ENCODE data around the gene TGFBR2.

TGFBR2 gene

DNA sequence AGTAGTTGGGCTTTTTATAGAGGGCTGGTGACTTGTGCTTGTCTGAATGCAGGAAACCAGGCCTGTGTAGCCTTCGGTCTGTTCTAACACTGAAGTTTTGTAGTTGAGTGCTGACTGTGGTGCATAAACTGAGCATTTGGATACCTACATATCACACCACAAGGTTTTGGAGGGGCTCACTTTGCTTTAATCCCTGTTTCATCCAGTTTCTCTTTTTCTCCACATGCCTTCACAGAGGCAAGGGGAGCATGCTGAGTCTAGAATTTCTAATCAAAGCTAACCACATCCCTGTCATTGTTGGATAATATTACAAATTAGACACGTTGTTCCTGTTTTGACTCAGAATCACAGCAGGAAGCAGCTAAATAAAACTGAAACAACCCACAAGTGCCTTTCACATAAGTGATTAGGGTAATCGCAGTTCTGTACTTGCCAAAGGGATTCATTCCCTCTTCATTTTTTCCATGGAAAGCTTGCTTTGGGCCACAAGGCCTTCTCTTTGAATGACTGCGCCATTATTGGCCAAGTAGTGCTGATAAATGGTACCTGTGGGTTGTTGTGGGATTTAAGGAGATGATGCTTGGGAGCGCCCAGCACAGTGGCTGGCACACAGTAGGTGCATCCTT lies 48.9 kb downstream of the TGFBR2 start:
- no peak overlapping the region for H3K9ac ChIP-seq (ENCODE audit: low read length)
- H3K4ac ChIP-seq (ENCODE audit: low read depth, low read length), result no peak overlapping the region
- H4K91ac ChIP-seq (ENCODE audit: low read depth, low read length), result no peak overlapping the region
- no peak overlapping the region for H2BK12ac ChIP-seq (ENCODE audit: low read length)
- no peak overlapping the region for H3K27ac ChIP-seq (ENCODE audit: low read depth, low read length)
- DNase-seq, result peak in 1 of 2 donors; percentile 7
- no peak overlapping the region for H4K8ac ChIP-seq (ENCODE audit: low read depth, low read length)
- H2BK120ac ChIP-seq (ENCODE audit: insufficient read depth, low read length, poor library complexity), result no peak overlapping the region
- H3K27me3 ChIP-seq (ENCODE audit: insufficient read depth, low read length), result no peaks in the 10 kb centered on the region
- H2BK5ac ChIP-seq (ENCODE audit: low read depth, low read length, poor library complexity), result no peak overlapping the region
- H2AFZ ChIP-seq (ENCODE audit: insufficient read depth, low read length, poor library complexity), result no peak overlapping the region
- H3K23ac ChIP-seq (ENCODE audit: low read length), result no peak overlapping the region
- H3K36me3 ChIP-seq (ENCODE audit: control insufficient read depth in 1 of 2, insufficient read depth in 2 of 2, low read length in 2 of 2), result peaks cover 10 to 31% of the 10 kb centered on the region in 2 experiments
- H4K12ac ChIP-seq (ENCODE audit: low read depth, low read length), result no peak overlapping the region
- H3K4me3 ChIP-seq (ENCODE audit: low read depth, low read length), result no peak overlapping the region
- peaks cover 11 to 19% of the 10 kb centered on the region in 2 experiments for H3K4me1 ChIP-seq (ENCODE audit: control insufficient read depth in 1 of 2, insufficient read depth in 2 of 2, low read length in 2 of 2)
- WGBS (ENCODE audit: extremely low coverage, insufficient coverage, insufficient read length), result no CpG with 5 or more reads among the region's 5 CpGs
- H3K79me1 ChIP-seq (ENCODE audit: low read length), result peaks cover 13% of the 10 kb centered on the region
- H3K14ac ChIP-seq (ENCODE audit: low read length), result no peak overlapping the region
- no peaks in the 10 kb centered on the region for H3K9me3 ChIP-seq (ENCODE audit: insufficient read depth, low read depth, low read length)
- no peak overlapping the region for H3K18ac ChIP-seq (ENCODE audit: low read length)
- no peak overlapping the region for H3K4me2 ChIP-seq (ENCODE audit: low read length)
- no peak overlapping the region for H2AK5ac ChIP-seq (ENCODE audit: low read length)
- peaks cover 2% of the 10 kb centered on the region for H3K79me2 ChIP-seq (ENCODE audit: control insufficient read depth, insufficient read depth, low read length, poor library complexity)

DNA sequence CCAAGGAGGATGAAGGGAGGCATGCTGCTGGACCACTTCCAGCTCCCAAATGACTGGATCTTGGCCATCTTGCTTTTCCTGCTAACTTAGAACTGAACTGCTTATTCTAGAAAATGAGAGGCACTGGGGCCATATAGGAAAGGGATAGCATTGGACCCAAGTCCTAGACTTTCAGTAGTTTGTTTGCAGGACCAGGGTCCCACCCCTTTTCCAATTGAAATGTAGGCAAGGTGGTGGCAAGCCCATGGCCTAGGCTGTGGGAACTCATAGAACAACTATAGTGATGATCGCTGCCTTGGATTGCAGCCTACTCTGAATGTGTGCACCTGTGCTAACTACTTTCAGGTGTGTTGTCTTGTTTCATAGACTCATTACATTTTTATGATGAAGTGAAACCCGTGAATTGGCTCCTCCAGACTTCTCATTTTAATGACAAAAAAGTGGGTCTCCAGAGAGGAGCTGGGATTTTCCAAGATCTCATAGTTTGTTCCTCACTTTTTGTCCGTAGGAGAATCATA lies 50.3 kb downstream of the TGFBR2 start:
- Histone ChIP-seq H3K27me3 (ENCODE audit: insufficient read depth, low read length) (no peaks in the 10 kb centered on the region), H3K14ac (ENCODE audit: low read length) (no peak overlapping the region), H3K18ac (ENCODE audit: low read length) (no peak overlapping the region), H3K23ac (ENCODE audit: low read length) (no peak overlapping the region), H3K4ac (ENCODE audit: low read depth, low read length) (no peak overlapping the region), H2BK5ac (ENCODE audit: low read depth, low read length, poor library complexity) (no peak overlapping the region), H3K79me1 (ENCODE audit: low read length) (peaks cover 15% of the 10 kb centered on the region), H3K27ac (ENCODE audit: low read depth, low read length) (no peak overlapping the region), H2AFZ (ENCODE audit: insufficient read depth, low read length, poor library complexity) (no peak overlapping the region), H4K91ac (ENCODE audit: low read depth, low read length) (no peak overlapping the region), H3K4me3 (ENCODE audit: low read depth, low read length) (no peak overlapping the region), H3K9ac (ENCODE audit: low read length) (no peak overlapping the region), H3K4me2 (ENCODE audit: low read length) (no peak overlapping the region), H3K4me1 (ENCODE audit: control insufficient read depth in 1 of 2, insufficient read depth in 2 of 2, low read length in 2 of 2) (peaks cover 11 to 19% of the 10 kb centered on the region in 2 experiments), H2AK5ac (ENCODE audit: low read length) (no peak overlapping the region), H4K12ac (ENCODE audit: low read depth, low read length) (no peak overlapping the region), H2BK12ac (ENCODE audit: low read length) (no peak overlapping the region), H3K79me2 (ENCODE audit: control insufficient read depth, insufficient read depth, low read length, poor library complexity) (peaks cover 2% of the 10 kb centered on the region), H2BK120ac (ENCODE audit: insufficient read depth, low read length, poor library complexity) (no peak overlapping the region), H4K8ac (ENCODE audit: low read depth, low read length) (no peak overlapping the region), H3K9me3 (ENCODE audit: insufficient read depth, low read depth, low read length) (no peaks in the 10 kb centered on the region), H3K36me3 (ENCODE audit: control insufficient read depth in 1 of 2, insufficient read depth in 2 of 2, low read length in 2 of 2) (peaks cover 10 to 27% of the 10 kb centered on the region in 2 experiments)
- DNase-seq, result no peak
- no CpG with 5 or more reads among the region's 3 CpGs for WGBS (ENCODE audit: extremely low coverage, insufficient coverage, insufficient read length)

DNA sequence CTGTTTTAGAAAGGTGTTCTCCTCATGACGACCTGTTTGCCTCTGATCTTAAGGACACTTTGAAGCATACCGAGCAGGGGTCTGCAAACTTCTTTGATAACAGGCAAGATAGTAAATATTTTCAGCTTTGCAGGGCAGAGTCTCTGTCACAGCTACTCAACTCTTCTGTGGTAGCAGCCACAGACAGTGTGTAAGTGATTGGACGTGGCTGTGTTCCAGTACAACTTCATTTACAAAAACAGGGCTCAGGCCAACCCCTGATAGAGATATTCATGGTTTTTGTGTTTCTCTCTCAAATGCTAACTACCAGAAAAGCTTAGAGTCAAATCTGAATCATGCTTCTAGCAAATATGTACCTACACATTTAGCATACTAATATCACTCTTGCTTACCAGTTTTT lies 51.5 kb downstream of the TGFBR2 start:
- Histone ChIP-seq H3K4me1 (ENCODE audit: control insufficient read depth in 1 of 2, insufficient read depth in 2 of 2, low read length in 2 of 2) (peaks cover 11 to 19% of the 10 kb centered on the region in 2 experiments), H3K36me3 (ENCODE audit: control insufficient read depth in 1 of 2, insufficient read depth in 2 of 2, low read length in 2 of 2) (peaks cover 8 to 23% of the 10 kb centered on the region in 2 experiments), H4K91ac (ENCODE audit: low read depth, low read length) (no peak overlapping the region), H3K4me2 (ENCODE audit: low read length) (no peak overlapping the region), H2BK120ac (ENCODE audit: insufficient read depth, low read length, poor library complexity) (no peak overlapping the region), H4K8ac (ENCODE audit: low read depth, low read length) (no peak overlapping the region), H2BK12ac (ENCODE audit: low read length) (no peak overlapping the region), H3K4ac (ENCODE audit: low read depth, low read length) (no peak overlapping the region), H3K9ac (ENCODE audit: low read length) (no peak overlapping the region), H3K4me3 (ENCODE audit: low read depth, low read length) (no peak overlapping the region), H2AK5ac (ENCODE audit: low read length) (no peak overlapping the region), H3K18ac (ENCODE audit: low read length) (no peak overlapping the region), H4K12ac (ENCODE audit: low read depth, low read length) (no peak overlapping the region), H3K14ac (ENCODE audit: low read length) (no peak overlapping the region), H3K27me3 (ENCODE audit: insufficient read depth, low read length) (no peaks in the 10 kb centered on the region), H3K27ac (ENCODE audit: low read depth, low read length) (peak overlapping the region; percentile 96), H3K9me3 (ENCODE audit: insufficient read depth, low read depth, low read length) (no peaks in the 10 kb centered on the region), H3K23ac (ENCODE audit: low read length) (no peak overlapping the region), H2BK5ac (ENCODE audit: low read depth, low read length, poor library complexity) (no peak overlapping the region), H3K79me2 (ENCODE audit: control insufficient read depth, insufficient read depth, low read length, poor library complexity) (peaks cover 2% of the 10 kb centered on the region), H3K79me1 (ENCODE audit: low read length) (peaks cover 15% of the 10 kb centered on the region), H2AFZ (ENCODE audit: insufficient read depth, low read length, poor library complexity) (no peak overlapping the region)
- no peak for DNase-seq
- no CpG with 5 or more reads among the region's 3 CpGs for WGBS (ENCODE audit: extremely low coverage, insufficient coverage, insufficient read length)

DNA sequence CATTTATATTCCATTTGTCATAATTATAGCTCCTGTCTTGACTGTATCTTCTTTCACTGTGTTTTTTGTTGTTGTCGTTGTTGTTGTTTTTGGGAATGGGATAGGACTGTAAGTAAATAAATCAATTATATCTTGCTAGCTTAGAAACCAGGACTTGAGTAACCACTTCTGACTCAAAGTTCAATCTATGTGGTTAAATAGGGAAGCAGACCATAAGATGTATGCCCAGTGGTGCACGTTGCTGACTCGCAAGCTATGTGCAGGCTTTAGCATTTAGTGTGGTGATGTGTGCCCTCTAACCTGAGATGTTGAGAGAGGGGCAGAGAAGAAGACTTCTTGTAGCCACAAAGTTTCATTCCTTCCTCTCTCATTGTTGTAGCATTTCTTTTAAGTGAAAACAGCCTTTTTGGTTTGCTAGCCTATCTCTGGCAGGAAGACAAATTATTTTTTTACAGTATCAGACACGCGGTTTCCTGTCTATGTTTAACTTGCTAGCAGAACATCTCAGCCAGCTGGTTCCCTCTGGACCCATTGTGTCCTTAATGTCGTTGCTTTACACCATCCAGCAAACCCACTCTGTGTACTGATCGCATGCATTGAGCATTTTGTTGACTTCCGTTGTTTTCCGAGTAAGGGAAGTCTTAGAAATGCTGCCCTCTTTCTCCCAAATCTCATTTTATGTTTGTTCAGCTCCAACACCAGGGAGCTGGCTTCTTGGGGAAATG lies 52.1 kb downstream of the TGFBR2 start:
- peak overlapping the region; percentile 78 for H4K8ac ChIP-seq (ENCODE audit: low read depth, low read length)

More for the DNA sequence above, 52.1 kb downstream of the TGFBR2 start:
- Histone ChIP-seq H2BK120ac (ENCODE audit: insufficient read depth, low read length, poor library complexity) (peak overlapping the region; percentile 86), H3K4me3 (ENCODE audit: low read depth, low read length) (no peak overlapping the region), H4K91ac (ENCODE audit: low read depth, low read length) (peak overlapping the region; percentile 85), H3K23ac (ENCODE audit: low read length) (no peak overlapping the region), H3K27ac (ENCODE audit: low read depth, low read length) (peak overlapping the region; percentile 96), H3K36me3 (ENCODE audit: control insufficient read depth in 1 of 2, insufficient read depth in 2 of 2, low read length in 2 of 2) (peaks cover 8 to 23% of the 10 kb centered on the region in 2 experiments), H3K27me3 (ENCODE audit: insufficient read depth, low read length) (no peaks in the 10 kb centered on the region), H3K9me3 (ENCODE audit: insufficient read depth, low read depth, low read length) (no peaks in the 10 kb centered on the region), H3K4me2 (ENCODE audit: low read length) (peak overlapping the region; percentile 21), H3K18ac (ENCODE audit: low read length) (peak overlapping the region; percentile 88), H2BK5ac (ENCODE audit: low read depth, low read length, poor library complexity) (peak overlapping the region; percentile 88), H3K14ac (ENCODE audit: low read length) (peak overlapping the region; percentile 89), H2BK12ac (ENCODE audit: low read length) (peak overlapping the region; percentile 89), H2AFZ (ENCODE audit: insufficient read depth, low read length, poor library complexity) (peak overlapping the region; percentile 62), H4K12ac (ENCODE audit: low read depth, low read length) (peak overlapping the region; percentile 79), H3K79me2 (ENCODE audit: control insufficient read depth, insufficient read depth, low read length, poor library complexity) (peaks cover 2% of the 10 kb centered on the region), H3K79me1 (ENCODE audit: low read length) (peaks cover 15% of the 10 kb centered on the region), H2AK5ac (ENCODE audit: low read length) (peak overlapping the region; percentile 76), H3K4ac (ENCODE audit: low read depth, low read length) (peak overlapping the region; percentile 41), H3K4me1 (ENCODE audit: control insufficient read depth in 1 of 2, insufficient read depth in 2 of 2, low read length in 2 of 2) (peaks cover 11 to 19% of the 10 kb centered on the region in 2 experiments), H3K9ac (ENCODE audit: low read length) (no peak overlapping the region)
- no CpG with 5 or more reads among the region's 9 CpGs for WGBS (ENCODE audit: extremely low coverage, insufficient coverage, insufficient read length)
- DNase-seq, result peak in 1 of 2 donors; percentile 23
